Neutrophil (primary cell): Measurements from ENCODE around the gene FOXA1.

ENCODE experiments used
- H3K27ac ChIP-seq: fragments of 200-600 bp; sonication (generic); 2 replicates; pipeline ENCODE4 v1.5.1; 2016; ENCODE audit warnings: mild to moderate bottlenecking, moderate library complexity
- H3K27me3 ChIP-seq: fragments of 200-600 bp; sonication (generic); 2 replicates; pipeline ENCODE4 v1.6.0; 2016; ENCODE audit warnings: mild to moderate bottlenecking
- H3K36me3 ChIP-seq: fragments of 200-600 bp; sonication (generic); 2 replicates; pipeline ENCODE4 v1.5.1; 2017
- H3K4me1 ChIP-seq, 2 experiments: fragments of 200-600 bp in 1 of 2; sonication (generic) in 1 of 2; 1 replicate in 1 of 2; 2 replicates in 1 of 2; pipeline versions ENCODE4 v1.5.1 to v1.6.1; 2013 to 2016; ENCODE audit warnings: low read depth in 1 of 2, low read length in 1 of 2, mild to moderate bottlenecking in 1 of 2, moderate library complexity in 1 of 2; ENCODE audit not compliant: control insufficient read depth in 1 of 2, insufficient read depth in 1 of 2
- H3K4me3 ChIP-seq, 2 experiments: fragments of 200-600 bp in 1 of 2; sonication (generic) in 1 of 2; 1 replicate in 1 of 2; 2 replicates in 1 of 2; pipeline ENCODE4 v1.5.1; 2013 to 2016; ENCODE audit warnings: low read depth in 1 of 2, low read length in 1 of 2, mild to moderate bottlenecking in 1 of 2, moderate library complexity in 1 of 2
- H3K9me3 ChIP-seq: fragments of 200-600 bp; sonication (generic); 2 replicates; pipeline ENCODE4 v1.5.1; 2016
- TF ChIP-seq, protein P1 (sequence below): fragments of 200-600 bp; sonication (generic); IDR thresholded peaks from 2 replicates; pipeline ENCODE4 v1.5.1; 2016; ENCODE audit warnings: antibody characterized with exemption

Gene FOXA1

DNA sequence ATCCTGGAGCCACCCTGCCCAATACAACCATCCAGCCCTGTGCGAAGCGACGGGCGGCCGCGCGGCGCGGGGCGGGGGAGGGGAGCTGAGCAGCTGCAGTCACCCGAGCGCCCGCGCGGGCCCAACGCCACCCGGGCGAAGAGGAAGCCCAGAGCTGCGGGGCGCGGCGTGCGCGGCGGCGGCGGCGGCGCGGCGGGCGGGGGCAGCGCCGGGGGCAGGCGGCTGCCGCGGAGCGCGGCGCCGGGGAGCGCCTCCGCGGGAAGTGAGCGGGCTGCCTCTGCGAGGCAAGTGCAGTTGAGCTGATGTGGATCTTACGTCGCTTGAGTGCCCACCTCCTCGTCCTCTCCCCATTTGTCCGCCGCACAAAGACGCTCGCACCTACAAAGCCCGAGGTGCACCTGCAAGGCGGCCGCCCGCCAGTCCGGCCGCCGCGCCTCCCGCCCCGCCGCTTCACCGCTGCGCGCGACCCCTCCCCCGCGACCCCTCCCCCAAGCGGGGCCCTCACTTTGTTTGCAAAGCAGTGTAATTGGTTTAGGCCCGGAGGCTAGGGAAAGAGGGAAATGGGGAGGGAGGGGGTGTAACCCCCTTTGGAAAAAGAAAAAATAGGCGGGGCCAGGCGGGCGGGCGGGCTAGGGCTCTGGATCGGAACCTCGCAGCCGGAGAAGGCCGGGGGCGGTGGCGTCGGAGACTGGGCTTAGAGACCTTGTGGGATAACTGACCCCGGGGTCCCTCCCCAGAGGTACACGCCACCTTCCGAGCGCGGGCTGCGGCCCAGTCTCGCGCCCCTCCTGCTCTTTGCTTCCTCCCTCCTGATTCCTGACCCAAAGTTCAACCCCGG is at the start of gene FOXA1, which contains the start of gene TTC6:
Gene FOXA1, minus strand, starts transcription at position 279 of the 838 bp plus-strand sequence. Its CDS starts 277 bp downstream, at position 2.
Gene TTC6, plus strand, starts transcription at position 659 of the 838 bp plus-strand sequence. CDS start 26,436 bp downstream, outside the sequence.
- Histone ChIP-seq H3K4me1 (peaks cover 0 to 10% of the 10 kb centered on the region in 2 experiments), H3K4me3 (peak within 1 kb of the TSS in 1 of 2 experiments; percentile 2), H3K36me3 (no peaks in the 10 kb centered on the region), H3K27ac (no peak within 1 kb of the TSS), H3K27me3 (peaks cover 100% of the 10 kb centered on the region), H3K9me3 (peaks cover 7% of the 10 kb centered on the region)
- TF ChIP-seq, protein P1, sequence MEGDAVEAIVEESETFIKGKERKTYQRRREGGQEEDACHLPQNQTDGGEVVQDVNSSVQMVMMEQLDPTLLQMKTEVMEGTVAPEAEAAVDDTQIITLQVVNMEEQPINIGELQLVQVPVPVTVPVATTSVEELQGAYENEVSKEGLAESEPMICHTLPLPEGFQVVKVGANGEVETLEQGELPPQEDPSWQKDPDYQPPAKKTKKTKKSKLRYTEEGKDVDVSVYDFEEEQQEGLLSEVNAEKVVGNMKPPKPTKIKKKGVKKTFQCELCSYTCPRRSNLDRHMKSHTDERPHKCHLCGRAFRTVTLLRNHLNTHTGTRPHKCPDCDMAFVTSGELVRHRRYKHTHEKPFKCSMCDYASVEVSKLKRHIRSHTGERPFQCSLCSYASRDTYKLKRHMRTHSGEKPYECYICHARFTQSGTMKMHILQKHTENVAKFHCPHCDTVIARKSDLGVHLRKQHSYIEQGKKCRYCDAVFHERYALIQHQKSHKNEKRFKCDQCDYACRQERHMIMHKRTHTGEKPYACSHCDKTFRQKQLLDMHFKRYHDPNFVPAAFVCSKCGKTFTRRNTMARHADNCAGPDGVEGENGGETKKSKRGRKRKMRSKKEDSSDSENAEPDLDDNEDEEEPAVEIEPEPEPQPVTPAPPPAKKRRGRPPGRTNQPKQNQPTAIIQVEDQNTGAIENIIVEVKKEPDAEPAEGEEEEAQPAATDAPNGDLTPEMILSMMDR = no peak

DNA sequence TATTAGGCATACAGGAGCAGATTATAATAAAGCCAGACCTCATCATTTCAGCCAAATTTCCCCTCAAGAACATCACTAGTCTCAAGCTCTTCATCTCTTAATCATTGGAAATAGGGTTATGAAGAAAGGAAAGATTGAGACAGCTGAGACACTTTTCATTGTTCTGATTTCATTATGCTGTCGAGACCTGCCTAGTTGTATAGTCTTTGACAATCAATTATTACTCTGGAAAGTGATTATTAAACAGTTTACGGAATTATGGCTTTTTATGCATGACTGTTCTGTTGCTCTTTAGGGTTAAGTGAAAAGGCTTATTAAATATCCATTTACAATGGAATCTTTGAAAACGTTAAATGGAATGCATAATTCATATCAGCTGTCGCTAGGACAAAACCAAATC is 48.7 kb upstream of the FOXA1 start:
- Histone ChIP-seq H3K27ac (no peak overlapping the region), H3K36me3 (no peaks in the 10 kb centered on the region), H3K4me3 (no peak overlapping the region), H3K4me1 (no peaks in the 10 kb centered on the region), H3K9me3 (no peaks in the 10 kb centered on the region), H3K27me3 (no peaks in the 10 kb centered on the region)
- TF ChIP-seq, protein P1 = no peak

DNA sequence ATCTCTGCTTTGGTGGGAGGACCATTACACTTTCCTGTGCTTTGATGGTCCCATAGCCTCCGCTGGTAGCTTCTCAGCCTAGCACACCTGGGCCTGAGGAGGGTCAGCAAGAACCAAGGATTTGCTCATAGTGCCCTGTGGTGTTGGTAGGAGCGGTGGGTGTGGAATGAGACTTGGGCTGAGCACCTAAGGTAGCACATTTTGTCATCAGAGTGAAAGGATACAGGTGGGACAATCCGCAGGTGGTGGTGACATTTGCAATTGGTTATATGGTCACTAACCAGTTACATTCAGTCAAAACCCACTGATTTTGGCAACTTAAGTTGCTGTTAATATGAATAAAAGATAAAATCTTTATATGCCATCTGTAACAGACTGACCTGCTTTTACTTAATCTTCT is 47.1 kb upstream of the FOXA1 start:
- no peak overlapping the region for H3K4me3 ChIP-seq
- H3K36me3 ChIP-seq = no peaks in the 10 kb centered on the region
- TF ChIP-seq, protein P1 = no peak
- H3K27me3 ChIP-seq = no peaks in the 10 kb centered on the region
- H3K9me3 ChIP-seq = no peaks in the 10 kb centered on the region
- H3K27ac ChIP-seq = no peak overlapping the region
- H3K4me1 ChIP-seq = no peaks in the 10 kb centered on the region

DNA sequence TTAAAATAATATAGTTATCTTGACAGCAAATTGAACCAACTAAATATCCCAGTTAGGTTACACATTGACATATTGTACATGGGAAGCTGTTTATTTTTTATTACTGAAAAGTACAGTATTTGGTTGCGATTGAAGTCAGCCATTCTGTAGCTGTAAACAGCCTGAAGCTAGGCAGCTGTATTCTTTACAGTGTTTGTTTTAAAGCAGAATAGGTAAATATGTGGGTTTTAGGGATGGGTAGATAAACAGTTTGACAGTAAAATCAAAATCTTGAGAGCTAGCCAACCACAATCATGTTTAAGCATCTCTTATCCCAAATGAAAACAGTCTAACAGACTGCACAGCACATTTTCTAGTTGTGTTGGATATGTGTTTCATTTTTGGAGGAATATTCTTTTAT is 46.1 kb upstream of the FOXA1 start:
- Histone ChIP-seq H3K27me3 (no peaks in the 10 kb centered on the region), H3K4me3 (no peak overlapping the region), H3K4me1 (no peaks in the 10 kb centered on the region), H3K36me3 (no peaks in the 10 kb centered on the region), H3K27ac (no peak overlapping the region), H3K9me3 (no peaks in the 10 kb centered on the region)
- TF ChIP-seq, protein P1 = no peak

DNA sequence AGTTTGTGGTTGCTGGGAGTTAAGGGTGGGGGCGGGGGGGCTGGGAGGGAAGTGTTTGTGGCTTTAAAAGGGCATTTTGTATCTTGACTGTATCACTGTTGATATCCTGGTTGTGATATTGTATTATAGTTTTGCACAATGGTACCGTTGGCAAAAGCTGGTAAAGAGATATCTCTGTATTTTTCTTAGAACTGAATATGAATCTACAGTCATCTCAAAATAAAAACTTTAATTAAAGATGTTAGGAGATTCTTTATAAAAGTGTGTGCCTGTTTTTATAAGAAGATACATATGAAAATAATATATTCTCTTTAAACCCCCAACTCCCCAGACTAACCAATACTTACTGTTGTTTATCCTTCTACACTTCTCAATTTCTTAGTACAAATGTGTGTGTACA is 43.5 kb upstream of the FOXA1 start:
- Histone ChIP-seq H3K4me3 (no peak overlapping the region), H3K27me3 (no peaks in the 10 kb centered on the region), H3K4me1 (no peaks in the 10 kb centered on the region), H3K36me3 (no peaks in the 10 kb centered on the region), H3K9me3 (no peaks in the 10 kb centered on the region), H3K27ac (no peak overlapping the region)
- TF ChIP-seq, protein P1 = no peak
